PC-9 (cell line): ENCODE measurements around the gene ZNF484. TPM values are rescaled to one million over a fixed set of nuclear protein-coding genes. Genes with fewer than 3 reads are reported as not detected.
"Not testable (repeated sequence)": the region's sequence is repeated elsewhere in the genome, so short reads cannot be mapped to it uniquely, and the experiment has no call there.

Experiments
- BruUV-seq: library from RNA; stranded (reverse); fragments of 400-500 nt; replicated peaks from 2 replicates; lab custom pipeline; 2021; lab: Mats Ljungman, UMichigan
- CTCF ChIA-PET: fragments of 300-600 bp; sonication (Branson Sonifier 250); formaldehyde crosslinking; loops from one replicate; lab custom pipeline; 2022; ENCODE audit warnings: antibody characterized with exemption; lab: Charles Lee
- POLR2A ChIA-PET: fragments of 300-600 bp; sonication (Branson Sonifier 250); formaldehyde crosslinking; loops from one replicate; lab custom pipeline; 2022; ENCODE audit warnings: antibody characterized with exemption; ENCODE audit not compliant: unreplicated experiment; lab: Charles Lee
- DNase-seq, 2 experiments: peaks; one replicate each; pipeline versions ENCODE4 v3.0.0 to v3.0.0-alpha.2; 2015 to 2022; ENCODE audit warnings: mixed read lengths in 1 of 2
- H2AFZ ChIP-seq: fragments of 200-600 bp; sonication (generic); 2 replicates; pipeline ENCODE4 v1.8.1; 2017; ENCODE audit warnings: antibody characterized with exemption
- H3F3A ChIP-seq: fragments of 200-600 bp; sonication (generic); 2 replicates; pipeline ENCODE4 v1.8.1; 2017; ENCODE audit warnings: antibody characterized with exemption, mild to moderate bottlenecking, low read depth; ENCODE audit not compliant: insufficient read depth
- H3K27ac ChIP-seq: fragments of 200-600 bp; sonication (generic); 2 replicates; pipeline ENCODE4 v1.6.1; 2016; ENCODE audit warnings: mixed run types
- H3K27me3 ChIP-seq: fragments of 200-600 bp; sonication (generic); 2 replicates; pipeline ENCODE4 v1.6.1; 2016; ENCODE audit warnings: low read depth, mixed run types; ENCODE audit not compliant: insufficient read depth
- H3K36me3 ChIP-seq: fragments of 200-600 bp; sonication (generic); 2 replicates; pipeline ENCODE4 v1.6.1; 2016; ENCODE audit warnings: low read depth, mixed run types
- H3K4me1 ChIP-seq: fragments of 200-600 bp; sonication (generic); replicated peaks from 2 replicates; pipeline ENCODE4 v1.6.1; 2016; ENCODE audit warnings: mixed run types; ENCODE audit not compliant: insufficient read depth
- H3K4me2 ChIP-seq: fragments of 200-600 bp; sonication (generic); 2 replicates; pipeline ENCODE4 v1.6.1; 2017; ENCODE audit warnings: mixed run types
- H3K4me3 ChIP-seq: fragments of 200-600 bp; sonication (generic); 2 replicates; pipeline ENCODE4 v1.6.1; 2016; ENCODE audit warnings: mixed run types
- H3K79me2 ChIP-seq: fragments of 200-600 bp; sonication (generic); 2 replicates; pipeline ENCODE4 v1.6.1; 2017; ENCODE audit warnings: low read depth, mixed run types
- H3K9me2 ChIP-seq: fragments of 200-600 bp; sonication (generic); 2 replicates; pipeline ENCODE4 v1.8.1; 2017; ENCODE audit warnings: mild to moderate bottlenecking; ENCODE audit not compliant: insufficient read depth
- H3K9me3 ChIP-seq: fragments of 200-600 bp; sonication (generic); 2 replicates; pipeline ENCODE4 v1.8.1; 2016; ENCODE audit warnings: low read depth; ENCODE audit not compliant: insufficient read depth
- H4K20me1 ChIP-seq: fragments of 200-600 bp; sonication (generic); 2 replicates; pipeline ENCODE4 v1.8.1; 2017; ENCODE audit not compliant: insufficient read depth
- EZH2 ChIP-seq: fragments of 200-600 bp; sonication (generic); IDR thresholded peaks from 2 replicates; pipeline ENCODE4 v1.8.0; 2017; ENCODE audit warnings: antibody characterized with exemption, low read depth
- intact Hi-C: fragments of 100-400 bp; cut with micrococcal nuclease; formaldehyde crosslinking; loops from one replicate; pipeline ENCODE4 v1.10.0; 2022; ENCODE audit not compliant: unreplicated experiment
- total RNA-seq: library from RNA; stranded (reverse); gene quantifications from 2 replicates; pipeline ENCODE4 v1.2.3, GENCODE V29; 2021
- TF ChIP-seq, protein P1 (sequence below): fragments of 200-600 bp; sonication (generic); conservative IDR thresholded peaks from 2 replicates; pipeline ENCODE4 v1.6.1; 2017; ENCODE audit warnings: mixed run types, antibody characterized with exemption, mild to moderate bottlenecking, moderate library complexity

The ZNF484 gene
- total RNA-seq, 1 experiment from 2014 or later: 10.8 TPM

GRCh38 chr9:92890761-92891160, 12.9 kb upstream of the ZNF484 start:
- Histone ChIP-seq H3K4me2 (no peak overlapping the region), H2AFZ (no peak overlapping the region), H3K9me2 (no peaks in the 10 kb centered on the region), H4K20me1 (no peaks in the 10 kb centered on the region), H3K27me3 (peaks cover 3% of the 10 kb centered on the region; the same call in 1 of the 2 replicates), H3K36me3 (no peaks in the 10 kb centered on the region), H3K79me2 (no peaks in the 10 kb centered on the region), H3K4me1 (no peaks in the 10 kb centered on the region), H3F3A (no peaks in the 10 kb centered on the region), H3K9me3 (no peaks in the 10 kb centered on the region), H3K4me3 (no peak overlapping the region), H3K27ac (no peak overlapping the region)
- intact Hi-C loops: no loop called here
- DNase-seq: no peak
- ChIA-PET CTCF (no interaction called here), POLR2A (no interaction called here)
- no TSS peak for BruUV-seq
- TF ChIP-seq, protein P1, sequence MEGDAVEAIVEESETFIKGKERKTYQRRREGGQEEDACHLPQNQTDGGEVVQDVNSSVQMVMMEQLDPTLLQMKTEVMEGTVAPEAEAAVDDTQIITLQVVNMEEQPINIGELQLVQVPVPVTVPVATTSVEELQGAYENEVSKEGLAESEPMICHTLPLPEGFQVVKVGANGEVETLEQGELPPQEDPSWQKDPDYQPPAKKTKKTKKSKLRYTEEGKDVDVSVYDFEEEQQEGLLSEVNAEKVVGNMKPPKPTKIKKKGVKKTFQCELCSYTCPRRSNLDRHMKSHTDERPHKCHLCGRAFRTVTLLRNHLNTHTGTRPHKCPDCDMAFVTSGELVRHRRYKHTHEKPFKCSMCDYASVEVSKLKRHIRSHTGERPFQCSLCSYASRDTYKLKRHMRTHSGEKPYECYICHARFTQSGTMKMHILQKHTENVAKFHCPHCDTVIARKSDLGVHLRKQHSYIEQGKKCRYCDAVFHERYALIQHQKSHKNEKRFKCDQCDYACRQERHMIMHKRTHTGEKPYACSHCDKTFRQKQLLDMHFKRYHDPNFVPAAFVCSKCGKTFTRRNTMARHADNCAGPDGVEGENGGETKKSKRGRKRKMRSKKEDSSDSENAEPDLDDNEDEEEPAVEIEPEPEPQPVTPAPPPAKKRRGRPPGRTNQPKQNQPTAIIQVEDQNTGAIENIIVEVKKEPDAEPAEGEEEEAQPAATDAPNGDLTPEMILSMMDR: no peak
- TF ChIP-seq EZH2: no peak

- Histone ChIP-seq H3K4me3 (no peak overlapping the region), H3K27me3 (peaks cover 3% of the 10 kb centered on the region; the same call in 1 of the 2 replicates), H3K79me2 (no peaks in the 10 kb centered on the region), H3F3A (no peaks in the 10 kb centered on the region), H4K20me1 (no peaks in the 10 kb centered on the region), H3K4me1 (no peaks in the 10 kb centered on the region), H3K27ac (no peak overlapping the region), H3K36me3 (no peaks in the 10 kb centered on the region), H3K9me3 (no peaks in the 10 kb centered on the region), H3K9me2 (no peaks in the 10 kb centered on the region), H3K4me2 (no peak overlapping the region), H2AFZ (no peak overlapping the region)
- POLR2A ChIA-PET: no interaction called here
- no peak for TF ChIP-seq EZH2
- TF ChIP-seq, protein P1: no peak
- no peak for DNase-seq
- CTCF ChIA-PET: no interaction called here
- intact Hi-C loops: no loop called here
- BruUV-seq: no TSS peak
These were observed 10.1 kb upstream of the ZNF484 start for GRCh38 chr9:92887880-92888338.

- H3K27me3 ChIP-seq, H3K36me3 ChIP-seq, H3F3A ChIP-seq, DNase-seq, intact Hi-C loops, POLR2A ChIA-PET, H3K9me2 ChIP-seq, H3K4me3 ChIP-seq, H3K9me3 ChIP-seq, H4K20me1 ChIP-seq, H3K4me1 ChIP-seq, H2AFZ ChIP-seq, H3K4me2 ChIP-seq, H3K27ac ChIP-seq, CTCF ChIA-PET, H3K79me2 ChIP-seq, BruUV-seq: not testable (repeated sequence)
These were observed 9.2 kb upstream of the ZNF484 start for GRCh38 chr9:92886846-92887610.

GRCh38 chr9:92883666-92884405, 6.0 kb upstream of the ZNF484 start:
- H3K9me3 ChIP-seq, DNase-seq, H2AFZ ChIP-seq, H3K27me3 ChIP-seq, BruUV-seq, H3K27ac ChIP-seq, CTCF ChIA-PET, H3K4me2 ChIP-seq, H3K9me2 ChIP-seq, H3K4me1 ChIP-seq, H3F3A ChIP-seq, intact Hi-C loops, H4K20me1 ChIP-seq, H3K36me3 ChIP-seq, H3K79me2 ChIP-seq, H3K4me3 ChIP-seq: not testable (repeated sequence)
- POLR2A ChIA-PET: interaction anchor here (0.5 kb wide), 1 partner anchor 15 kb away, joined by 4 read pairs; no protein-coding TSS in a partner anchor
